Left lobe of liver (tissue), 2 donors: ENCODE data around the gene CDC42SE2. TPM values are rescaled to one million over a fixed set of nuclear protein-coding genes. Genes with fewer than 3 reads are reported as not detected.
A peak's percentile ranks its signal among the peaks of the same experiment; 100 is the strongest.

ENCODE experiments used
- ATAC-seq: fragments of 200-7000 bp; cut with Tn5 transposase; one replicate; pipeline ENCODE4 v1.9.1; 2020; ENCODE audit warnings: mild to moderate bottlenecking, moderate library complexity
- DNase-seq: peaks from one replicate; pipeline ENCODE4 v3.0.0-alpha.2; 2020; ENCODE audit warnings: low spot score
- total RNA-seq: library from RNA; stranded (reverse); gene quantifications from one replicate; pipeline ENCODE4 v1.2.1, GENCODE V29; 2021
- donor health status: DM: no; HTN: no; CAD: no; lungs with moderate emphysema.
- donor health status: DM: no; HTN: yes; CAD: no.

Gene CDC42SE2, protein sequence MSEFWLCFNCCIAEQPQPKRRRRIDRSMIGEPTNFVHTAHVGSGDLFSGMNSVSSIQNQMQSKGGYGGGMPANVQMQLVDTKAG
- total RNA-seq: 9.9 TPM

DNA sequence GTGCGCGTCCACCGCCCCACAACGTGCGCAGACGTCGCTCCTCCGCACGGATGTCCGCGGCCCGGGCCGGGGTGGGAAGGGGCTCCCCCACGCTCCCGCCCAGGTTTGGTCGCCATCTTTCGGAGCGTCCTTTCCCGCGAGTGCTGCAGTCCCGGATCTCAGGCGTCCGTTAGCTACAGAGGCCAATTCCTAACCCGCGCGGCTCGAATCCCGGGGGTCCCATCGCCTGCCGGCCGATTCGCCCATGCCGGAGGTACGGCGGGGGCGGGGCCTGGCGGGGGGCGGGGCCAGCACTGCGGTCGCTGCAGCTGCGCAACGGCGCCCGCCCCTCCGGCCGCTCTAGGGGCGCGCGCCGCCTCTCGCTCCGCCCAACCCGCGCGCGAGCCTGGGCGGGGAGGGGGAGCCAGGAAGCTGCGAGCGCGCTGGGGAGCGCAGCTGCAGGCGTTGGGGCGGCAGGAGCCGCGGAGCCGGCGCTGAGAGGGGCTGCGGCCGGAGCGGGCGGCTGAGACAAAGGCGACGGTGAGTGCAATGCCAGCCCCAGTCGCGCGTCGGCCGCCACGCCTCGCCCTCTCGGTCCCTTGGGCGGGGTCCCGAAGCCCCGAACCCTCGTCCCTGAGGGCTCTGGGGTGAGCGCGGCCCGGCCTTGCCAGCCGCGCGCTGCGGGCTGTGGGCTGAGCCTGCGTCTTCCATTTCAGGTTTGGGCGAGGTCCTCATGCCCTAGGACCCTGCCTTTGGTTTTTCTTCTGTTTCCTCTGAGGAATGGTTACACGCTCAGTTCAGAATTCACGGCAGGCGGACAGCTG lies at the start of gene CDC42SE2:
TSS of gene CDC42SE2 (plus strand) at position 406 of the 803 bp plus-strand sequence. CDS start 95,441 bp downstream, outside the sequence.
- peak; percentile 96 for ATAC-seq
- DNase-seq: peak; percentile 88

DNA sequence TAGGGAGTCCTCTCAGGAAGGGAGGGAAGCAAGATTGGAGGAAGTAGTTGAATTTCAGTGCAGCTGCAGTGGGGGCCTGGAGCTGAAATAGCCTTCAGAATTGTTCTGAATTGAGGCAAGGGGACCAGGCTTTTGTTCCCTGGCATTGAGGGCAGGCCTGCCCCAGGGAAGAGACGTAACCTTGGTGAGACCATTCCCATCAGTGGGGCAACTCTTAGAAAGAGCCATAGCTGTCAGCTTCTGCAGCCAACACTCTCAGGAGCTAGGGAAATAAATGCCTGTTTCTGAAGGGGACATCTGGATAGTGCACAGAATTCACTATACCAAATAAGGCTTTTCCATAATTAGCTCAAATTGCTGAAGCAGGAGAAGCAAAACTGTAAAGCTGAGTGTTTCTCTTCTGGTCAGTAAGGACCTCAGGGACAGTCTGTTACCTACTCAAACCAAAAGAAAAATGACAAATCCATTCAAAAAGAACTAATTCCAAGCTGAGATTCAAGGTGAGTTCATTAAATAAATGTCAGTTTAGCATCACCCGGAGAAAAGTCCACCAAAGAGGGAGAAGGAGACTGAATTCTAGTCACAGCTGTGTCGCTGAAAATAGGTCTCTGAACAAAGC lies 49.1 kb upstream of the CDC42SE2 start:
- DNase-seq (no peak), ATAC-seq (no peak)

DNA sequence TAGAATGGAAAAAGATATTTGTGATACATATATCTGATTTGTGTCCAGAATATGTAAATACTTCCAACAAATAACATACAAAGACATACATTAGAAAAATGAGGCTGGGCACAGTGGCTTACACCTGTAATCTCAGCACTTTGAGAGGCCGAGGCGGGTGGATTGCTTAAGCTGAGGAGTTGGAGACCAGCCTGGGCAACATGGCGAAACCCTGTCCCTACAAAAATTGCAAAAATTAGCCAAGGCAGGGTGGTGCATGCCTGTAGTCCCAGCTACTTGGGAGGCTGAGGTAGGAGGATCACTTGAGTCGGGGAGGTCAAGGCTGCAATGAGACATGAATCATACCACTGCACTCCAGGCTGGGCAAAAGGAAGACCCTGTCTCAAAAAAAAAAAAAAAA lies 46.1 kb upstream of the CDC42SE2 start:
- ATAC-seq (no peak), DNase-seq (no peak)

DNA sequence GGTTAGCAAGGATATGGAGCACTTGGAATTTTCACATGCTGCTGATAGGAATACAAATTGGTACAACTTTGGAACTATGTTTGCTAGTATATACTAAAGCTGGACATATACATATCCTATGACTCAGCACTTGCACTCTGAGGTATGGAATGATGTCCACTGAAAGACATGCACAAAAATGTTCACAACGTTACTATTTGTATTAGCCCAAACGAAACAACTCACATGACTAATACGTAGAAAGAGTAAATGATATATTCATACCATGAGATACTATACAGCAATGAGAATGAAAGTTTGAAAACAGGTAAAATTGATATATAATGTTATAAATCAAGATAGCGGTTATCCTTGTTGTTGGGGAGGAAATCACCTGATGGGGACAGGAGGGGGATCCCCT lies 45.5 kb upstream of the CDC42SE2 start:
- DNase-seq (no peak), ATAC-seq (no peak)

DNA sequence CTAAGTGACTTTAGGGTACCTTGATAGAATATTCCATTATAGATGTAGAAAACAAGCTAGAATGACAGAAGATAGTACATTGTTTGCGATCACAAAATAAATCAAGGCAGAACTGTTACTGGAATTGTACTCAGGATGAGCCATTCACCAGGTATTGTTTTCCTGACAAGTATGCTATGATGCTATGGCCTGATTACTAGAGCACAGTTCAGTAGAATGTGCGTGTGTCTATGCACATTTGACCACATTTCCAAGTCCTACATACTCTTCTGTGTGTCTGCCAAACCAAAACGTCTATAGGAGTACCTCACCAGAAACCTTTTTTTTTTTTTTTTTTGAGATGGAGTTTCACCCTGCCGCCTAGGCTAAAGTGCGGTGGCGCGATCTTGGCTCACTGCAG lies 43.3 kb upstream of the CDC42SE2 start:
- DNase-seq (no peak), ATAC-seq (no peak)

DNA sequence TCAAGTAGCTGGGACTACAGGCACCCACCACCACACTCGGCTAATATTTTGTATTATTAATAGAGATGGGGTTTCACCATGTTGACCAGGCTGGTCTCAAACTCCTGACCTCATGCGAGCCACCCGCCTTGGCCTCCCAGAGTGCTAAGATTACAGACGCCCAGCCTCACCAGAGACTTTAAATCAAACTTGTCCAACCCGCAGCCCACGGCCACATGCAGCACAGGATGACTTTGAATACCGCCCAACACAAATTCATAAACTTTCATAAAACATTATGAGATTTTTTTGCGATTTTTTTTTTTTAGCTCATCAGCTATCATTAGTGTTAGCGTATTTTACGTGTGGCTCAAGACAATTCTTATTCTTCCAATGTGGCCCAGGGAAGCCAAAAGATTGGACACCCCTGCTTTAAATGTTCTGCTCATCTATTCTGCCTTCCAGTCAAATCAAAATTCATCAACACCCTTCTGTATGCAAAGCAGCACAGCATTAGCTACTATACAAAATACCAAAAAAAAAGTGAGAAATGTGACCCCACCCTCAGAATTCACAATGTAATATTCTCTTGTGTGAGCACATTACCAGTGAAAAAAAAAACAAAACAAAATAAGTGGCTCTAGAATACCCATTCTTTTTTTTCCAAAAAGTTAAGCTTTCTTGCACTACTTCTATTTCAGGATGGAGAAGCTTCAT lies 42.7 kb upstream of the CDC42SE2 start:
- no peak for ATAC-seq
- DNase-seq: no peak

DNA sequence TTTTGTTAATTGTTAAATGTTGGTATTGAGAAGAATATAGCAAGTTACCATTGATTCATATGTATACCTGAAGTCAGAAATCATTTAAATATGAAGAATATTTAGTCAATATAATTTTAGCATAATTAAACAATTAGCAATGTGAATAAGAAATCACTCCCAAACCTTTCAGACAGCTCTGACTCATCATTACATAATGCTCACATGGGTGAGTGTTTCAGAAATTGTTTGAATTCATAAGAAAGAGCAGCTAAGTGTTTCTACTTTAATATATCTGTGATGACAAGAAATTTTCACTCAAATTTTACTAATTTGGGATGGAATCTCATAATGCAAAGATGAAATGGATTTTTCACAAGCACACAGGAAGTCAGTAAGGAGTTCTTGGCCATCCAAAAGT lies 42.0 kb upstream of the CDC42SE2 start:
- no peak for DNase-seq
- no peak for ATAC-seq

DNA sequence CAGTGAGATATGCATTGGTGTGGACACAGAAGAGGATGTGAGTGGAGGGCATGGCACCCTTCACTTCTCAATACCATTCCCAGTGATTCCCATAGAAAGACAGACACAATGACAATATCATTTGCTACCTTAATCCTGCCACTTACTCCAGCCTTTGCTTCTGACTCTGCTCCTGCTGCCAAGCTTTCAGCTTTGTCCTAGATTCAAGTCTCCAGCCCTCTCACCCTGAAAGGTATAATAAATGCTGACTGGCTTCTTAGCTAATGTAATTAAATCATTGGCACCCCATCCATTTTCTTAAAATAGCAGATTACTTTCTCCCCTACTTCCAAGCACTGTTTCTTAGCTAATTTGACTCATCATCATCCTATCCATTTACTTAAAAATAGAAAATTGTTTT lies 41.1 kb upstream of the CDC42SE2 start:
- no peak for DNase-seq
- ATAC-seq: no peak

DNA sequence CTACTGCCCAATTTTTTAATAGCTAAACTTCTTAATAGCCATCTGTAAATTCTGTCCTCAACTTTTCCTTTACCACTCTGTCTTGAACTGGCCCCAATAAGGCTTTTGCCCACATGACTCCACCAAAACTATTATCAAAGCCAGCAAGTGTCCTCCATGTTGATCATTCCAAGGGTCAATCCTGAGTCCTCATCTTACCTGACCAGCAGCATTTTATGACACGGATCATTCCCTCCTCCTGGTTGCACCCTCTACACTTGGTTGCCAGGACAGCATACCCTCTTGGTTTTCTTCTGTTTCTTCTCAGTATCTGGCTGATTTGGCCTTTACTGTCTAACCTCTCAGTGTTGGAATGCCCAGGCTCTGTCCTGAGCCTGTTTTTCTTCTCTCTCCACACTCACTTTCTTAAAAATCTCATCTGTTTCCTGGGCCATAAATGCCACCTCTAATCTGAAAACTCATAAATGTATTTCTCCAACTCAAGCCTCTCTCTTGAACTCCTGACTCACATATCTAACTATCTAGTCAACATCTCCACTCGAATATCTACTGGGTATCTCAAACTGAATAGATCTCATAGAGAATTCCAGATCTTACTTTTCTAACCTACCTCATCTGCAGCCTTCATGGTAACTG lies 40.0 kb upstream of the CDC42SE2 start:
- ATAC-seq (no peak), DNase-seq (no peak)

DNA sequence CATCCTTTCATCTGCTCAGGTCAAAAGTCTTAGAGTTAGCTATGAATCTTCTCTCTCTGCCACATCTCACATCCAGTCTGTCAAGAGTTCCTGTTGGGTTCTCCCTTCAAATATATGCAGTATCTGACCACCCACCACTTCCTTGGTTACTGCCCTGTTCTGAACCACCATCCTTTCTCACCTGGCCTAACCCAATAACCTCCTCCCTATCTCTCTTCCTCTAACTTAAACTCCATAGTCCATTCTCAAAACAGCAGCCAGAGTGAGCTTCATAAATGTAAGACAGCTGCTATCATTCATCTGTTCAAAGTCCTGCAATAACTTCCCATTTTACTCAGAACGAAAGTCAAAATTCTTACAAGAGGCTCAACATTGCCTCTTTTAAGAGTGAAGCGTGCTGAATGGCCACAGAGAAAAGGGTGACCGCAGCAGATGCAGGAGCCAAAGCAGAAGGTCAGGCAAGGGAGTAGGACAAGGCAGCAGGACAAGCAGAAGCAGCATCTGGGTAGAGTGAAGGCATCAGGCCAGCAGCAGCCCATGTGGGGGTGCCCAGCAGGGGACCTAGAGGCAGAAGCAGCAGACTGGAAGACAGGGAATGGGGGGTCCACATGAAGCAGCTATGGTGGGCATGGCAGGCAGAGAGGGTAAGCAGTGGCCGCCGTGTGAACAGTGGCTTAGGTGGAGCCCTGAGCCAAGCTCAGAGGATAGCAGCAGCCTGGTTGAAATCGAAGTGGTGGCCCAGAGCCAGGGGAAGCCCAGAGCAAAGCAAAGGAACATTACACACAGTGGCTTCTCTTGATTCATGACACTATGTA lies 39.3 kb upstream of the CDC42SE2 start:
- DNase-seq (peak; percentile 48), ATAC-seq (peak; percentile 80)

DNA sequence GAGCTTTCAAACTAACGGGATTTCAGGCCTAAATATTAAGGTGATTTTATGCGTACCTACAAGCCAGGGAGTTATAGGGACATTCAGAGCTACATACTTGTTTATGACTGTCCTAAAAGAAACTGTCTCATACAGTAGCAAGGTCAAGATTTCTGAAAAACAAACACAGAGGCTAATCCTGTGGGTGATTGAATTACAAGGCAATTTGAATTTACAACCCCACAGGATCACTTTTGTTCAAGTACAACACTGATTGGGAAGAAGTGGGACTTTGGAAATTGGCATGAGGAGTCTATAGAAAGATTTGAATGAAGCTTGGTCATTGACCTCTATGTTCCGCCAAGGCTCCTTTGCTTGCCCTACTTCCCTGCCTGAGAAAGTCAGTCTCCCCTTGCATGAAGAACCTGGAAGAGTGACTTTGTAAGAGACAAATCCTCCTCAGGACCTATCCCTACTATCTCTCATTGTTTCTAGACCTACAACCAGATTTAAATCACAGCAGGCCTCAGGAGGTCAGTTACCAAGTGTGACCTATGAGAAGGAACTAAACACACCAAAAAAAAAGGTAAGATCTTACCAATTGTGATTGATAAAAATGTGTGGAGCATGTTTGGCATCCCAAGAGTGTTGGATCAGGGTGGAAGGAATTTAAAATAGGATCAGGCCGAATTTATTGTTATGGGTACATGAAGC lies 38.4 kb upstream of the CDC42SE2 start:
- DNase-seq (no peak), ATAC-seq (no peak)

DNA sequence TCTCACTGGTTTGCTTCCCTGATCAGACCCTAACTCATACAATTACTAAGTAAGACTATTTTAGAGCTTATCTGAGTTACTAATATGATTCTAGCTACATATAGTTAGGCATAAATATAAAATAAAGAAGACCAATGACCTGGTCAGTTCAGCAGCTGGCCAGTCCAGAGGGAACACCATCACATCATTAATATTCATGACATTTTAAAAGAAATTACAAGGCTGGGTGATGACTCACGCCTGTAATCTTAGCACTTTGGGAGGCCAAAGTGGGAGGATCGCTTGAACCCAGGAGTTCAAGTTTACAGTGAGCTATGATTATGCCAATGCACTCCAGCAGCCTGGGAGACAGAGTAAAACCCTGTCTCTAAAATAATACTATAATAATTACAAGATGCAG lies 37.0 kb upstream of the CDC42SE2 start:
- no peak for ATAC-seq
- no peak for DNase-seq

DNA sequence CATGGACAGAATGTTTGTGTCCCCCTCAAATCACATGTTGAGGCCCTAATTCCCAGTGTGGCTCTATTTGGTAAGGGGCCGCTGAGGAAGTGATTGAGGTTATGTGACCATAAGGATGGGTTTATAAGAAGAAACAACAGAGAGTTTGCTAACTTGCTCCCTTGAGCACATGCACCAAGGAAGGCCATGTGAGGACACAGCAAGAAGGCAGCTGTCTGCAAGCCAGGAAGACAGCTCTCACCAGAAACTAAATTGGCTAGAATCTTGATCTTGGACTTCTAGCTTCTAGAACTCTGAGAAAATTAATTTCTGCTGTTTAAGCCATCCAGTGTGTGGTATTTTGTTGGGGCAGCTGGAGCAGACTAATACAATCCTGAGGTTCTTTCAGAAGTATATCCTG lies 35.2 kb upstream of the CDC42SE2 start:
- ATAC-seq (no peak), DNase-seq (no peak)

DNA sequence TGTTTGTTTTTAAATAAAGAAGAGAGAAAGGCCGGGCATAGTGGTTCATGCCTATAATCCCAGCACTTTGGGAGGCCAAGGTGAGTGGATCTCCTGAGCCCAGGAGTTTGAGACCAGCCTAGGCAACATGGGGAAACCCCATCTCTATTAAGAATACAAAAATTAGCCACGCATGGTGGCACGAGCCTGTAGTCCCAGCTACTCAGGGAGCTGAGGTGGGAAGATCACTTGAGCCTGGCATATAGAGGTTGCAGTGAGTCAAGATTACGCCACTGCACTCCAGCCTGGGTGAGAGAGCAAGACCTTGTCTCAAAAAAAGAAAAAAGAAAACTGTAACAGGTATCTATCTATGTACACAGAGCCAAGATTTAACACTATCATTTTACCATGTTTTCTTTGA lies 34.2 kb upstream of the CDC42SE2 start:
- DNase-seq: no peak
- ATAC-seq: no peak

DNA sequence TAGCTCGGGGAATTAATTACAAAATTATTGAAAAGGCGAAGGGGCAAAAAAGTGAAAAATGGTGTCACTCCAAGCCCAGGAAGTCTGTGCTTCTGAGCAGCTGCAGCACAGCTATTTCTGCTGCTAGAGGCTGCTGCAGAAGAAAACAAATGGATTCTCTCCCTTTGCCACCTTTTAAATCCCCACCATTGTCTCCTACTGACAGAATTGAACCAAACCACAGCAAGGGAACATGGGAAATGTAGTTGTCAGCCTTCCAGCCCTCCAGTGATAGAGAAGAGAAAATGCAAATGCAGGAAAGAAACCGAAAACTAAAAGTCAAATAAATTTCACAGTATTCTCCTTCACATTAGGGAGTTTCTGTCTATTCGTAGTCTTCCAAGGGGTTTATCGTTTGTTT lies 33.4 kb upstream of the CDC42SE2 start:
- no peak for ATAC-seq
- DNase-seq: no peak

DNA sequence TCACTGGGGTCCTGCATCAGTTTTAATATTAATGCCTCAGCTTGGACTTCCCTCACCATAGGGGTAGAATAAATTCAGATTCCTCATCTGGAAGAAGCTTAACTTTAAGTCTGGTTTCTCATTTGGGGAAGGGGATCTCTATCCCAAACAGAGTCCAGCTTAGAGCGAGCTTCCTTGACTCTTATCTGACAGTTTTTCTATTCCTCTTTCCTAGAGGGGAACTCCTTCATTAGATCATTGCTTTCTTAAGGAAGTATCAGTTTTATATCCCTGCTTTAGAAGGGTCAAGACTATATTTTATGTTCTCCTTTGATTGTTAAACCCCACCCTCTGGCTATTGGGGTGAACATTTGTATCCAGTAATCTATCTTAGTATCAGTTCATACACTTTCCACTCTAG lies 24.2 kb upstream of the CDC42SE2 start:
- no peak for DNase-seq
- no peak for ATAC-seq

DNA sequence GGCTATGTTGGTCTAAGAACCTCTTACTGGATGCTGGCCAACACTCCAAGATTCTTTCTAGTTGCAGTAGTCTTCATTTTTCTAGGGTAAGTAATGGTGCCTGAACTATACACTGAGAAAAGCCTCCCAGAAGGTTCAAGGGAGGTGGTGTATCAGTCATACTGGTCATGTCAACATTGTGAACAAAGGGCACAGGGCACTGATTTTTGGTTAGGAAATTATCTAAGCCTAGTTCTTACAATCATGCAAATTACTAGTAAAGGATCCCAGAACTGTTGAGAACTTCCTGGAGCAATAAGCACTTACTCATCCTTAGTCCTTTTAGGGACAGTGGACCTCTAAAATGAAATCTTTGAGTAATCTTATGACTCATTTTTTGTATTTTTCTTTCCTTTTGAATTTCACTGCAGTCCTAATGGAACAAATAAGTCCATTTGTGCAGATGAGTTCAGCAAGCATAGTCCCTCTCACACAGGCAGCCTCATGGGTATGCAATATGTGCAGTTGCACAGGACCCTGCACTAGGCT lies 21.1 kb upstream of the CDC42SE2 start:
- ATAC-seq (no peak), DNase-seq (no peak)

DNA sequence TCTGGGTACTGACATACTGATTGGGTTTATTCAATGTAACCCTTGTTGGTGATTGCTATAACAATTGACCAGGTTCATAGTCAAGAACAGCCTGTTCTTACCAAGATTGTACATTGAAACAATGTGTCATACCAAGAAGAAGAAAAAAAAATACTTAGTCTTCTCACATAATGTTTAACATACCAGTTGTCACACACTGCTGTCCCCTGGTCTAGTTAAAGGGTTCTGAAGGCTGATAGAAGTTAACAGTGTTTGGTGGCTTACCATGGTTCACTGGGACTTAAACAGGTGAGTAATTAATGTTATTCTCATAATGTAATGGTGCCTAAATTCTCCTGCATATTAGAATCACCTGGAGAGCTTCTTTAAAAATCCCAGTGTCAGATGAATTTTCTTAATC lies 18.5 kb upstream of the CDC42SE2 start:
- DNase-seq (no peak), ATAC-seq (no peak)

DNA sequence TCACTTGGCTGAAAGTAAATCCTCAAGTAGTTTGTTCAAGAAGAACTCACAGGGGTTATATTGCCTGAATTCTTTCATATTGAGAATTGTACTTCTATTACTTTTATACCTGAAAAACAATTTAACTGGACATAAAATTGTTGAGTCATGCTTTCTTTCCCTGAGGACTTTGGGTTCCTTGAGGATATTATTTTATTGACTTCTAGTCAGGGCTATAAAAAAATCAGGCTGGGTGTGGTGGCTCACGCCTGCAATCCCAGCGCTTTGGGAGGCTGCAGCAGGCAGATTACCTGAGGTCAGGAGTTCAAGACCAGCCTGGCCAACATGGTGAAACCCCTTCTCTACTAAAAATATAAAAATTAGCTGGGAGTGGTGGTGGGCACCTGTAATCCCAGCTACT lies 17.9 kb upstream of the CDC42SE2 start:
- no peak for ATAC-seq
- DNase-seq: no peak

DNA sequence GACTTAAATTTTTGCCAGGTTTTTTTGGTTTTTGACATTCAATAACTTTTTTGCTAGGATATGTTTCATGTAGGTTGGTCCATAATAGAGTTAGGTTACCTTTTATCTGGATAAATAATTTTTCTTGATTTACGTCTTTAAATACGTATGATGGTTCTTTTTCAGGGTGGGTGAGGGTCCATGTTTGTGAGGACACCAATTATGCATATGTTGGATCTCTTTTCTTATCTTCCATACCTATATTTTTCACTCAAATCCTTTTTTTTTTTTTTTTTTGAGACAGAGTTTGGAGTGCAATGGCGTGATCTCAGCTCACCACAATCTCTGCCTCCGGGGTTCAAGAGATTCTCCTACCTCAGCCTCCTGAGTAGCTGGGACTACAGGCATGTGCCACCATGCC lies 17.3 kb upstream of the CDC42SE2 start:
- ATAC-seq: no peak

More for the DNA sequence above, 17.3 kb upstream of the CDC42SE2 start:
- no peak for DNase-seq
